HG02610 (cell line): Measurements from ENCODE around the gene ATP6V0C.
"Not testable (repeated sequence)": the region's sequence is repeated elsewhere in the genome, so short reads cannot be mapped to it uniquely, and the experiment has no call there.

Experiments used
- ATAC-seq: cut with Tn5 transposase; IDR thresholded peaks from one replicate; pipeline ENCODE4 v1.9.1; 2021; ENCODE audit warnings: mild to moderate bottlenecking, moderate library complexity; ENCODE audit not compliant: unreplicated experiment

The ATP6V0C gene

DNA sequence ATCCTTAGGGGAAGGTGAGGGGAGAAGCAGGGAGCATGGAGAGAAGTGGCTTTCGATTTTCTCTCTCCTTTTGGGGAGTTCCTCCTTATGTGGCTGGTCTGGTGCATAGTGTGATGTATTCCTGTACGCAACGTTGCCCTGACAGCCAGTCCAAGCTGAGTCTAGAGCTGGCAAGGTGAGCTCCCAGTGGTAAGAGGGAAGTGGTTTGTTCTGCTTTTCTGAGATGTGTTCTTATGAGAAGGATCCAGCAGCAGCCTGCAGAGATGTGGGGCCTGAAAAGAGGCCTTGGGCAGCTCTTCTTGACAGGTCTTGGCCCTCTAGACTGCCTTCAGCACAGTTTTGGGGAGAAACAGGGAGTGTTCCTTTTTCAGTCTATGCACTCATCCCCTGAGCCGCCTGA, 27.2 kb downstream of the ATP6V0C start:
- ATAC-seq: not testable (repeated sequence)

DNA sequence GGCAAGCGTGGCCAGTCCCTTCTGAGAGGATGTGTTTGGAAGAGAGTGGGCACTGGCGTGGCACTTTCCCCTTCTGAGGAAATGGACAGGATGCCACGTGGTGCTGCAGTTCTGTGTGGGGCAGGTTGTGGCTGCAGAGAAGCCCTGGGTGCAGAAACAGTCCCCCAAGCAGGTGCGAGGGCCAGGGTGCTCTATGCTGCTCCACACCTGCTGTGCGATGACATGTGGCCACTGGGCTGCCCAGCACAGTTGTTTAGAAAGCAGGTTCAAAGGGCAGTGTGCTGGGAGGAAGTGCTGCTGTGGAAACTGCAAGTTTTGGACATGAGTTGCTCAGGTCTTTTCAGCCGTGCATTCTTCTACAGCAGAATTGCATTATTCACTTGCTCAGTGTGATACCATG, 27.7 kb downstream of the ATP6V0C start:
- ATAC-seq: not testable (repeated sequence)

DNA sequence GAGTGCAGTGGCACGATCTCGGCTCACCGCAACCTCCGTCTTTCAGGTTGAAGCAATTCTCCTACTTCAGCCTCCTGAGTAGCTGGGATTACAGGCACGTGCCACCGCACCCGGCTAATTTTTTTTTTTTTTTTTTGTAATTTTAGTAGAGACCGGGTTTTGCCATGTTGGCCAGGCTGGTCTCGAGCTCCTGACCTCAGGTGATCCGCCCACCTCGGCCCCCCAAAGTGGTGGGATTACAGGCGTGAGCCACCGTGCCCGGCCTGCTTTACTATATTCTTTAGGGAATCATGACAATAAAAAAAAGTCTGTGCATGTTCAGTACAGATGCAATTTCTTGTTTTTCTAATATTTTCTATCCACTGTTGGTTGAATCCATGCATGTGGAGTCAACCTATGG, 30.0 kb downstream of the ATP6V0C start:
- ATAC-seq: not testable (repeated sequence)

DNA sequence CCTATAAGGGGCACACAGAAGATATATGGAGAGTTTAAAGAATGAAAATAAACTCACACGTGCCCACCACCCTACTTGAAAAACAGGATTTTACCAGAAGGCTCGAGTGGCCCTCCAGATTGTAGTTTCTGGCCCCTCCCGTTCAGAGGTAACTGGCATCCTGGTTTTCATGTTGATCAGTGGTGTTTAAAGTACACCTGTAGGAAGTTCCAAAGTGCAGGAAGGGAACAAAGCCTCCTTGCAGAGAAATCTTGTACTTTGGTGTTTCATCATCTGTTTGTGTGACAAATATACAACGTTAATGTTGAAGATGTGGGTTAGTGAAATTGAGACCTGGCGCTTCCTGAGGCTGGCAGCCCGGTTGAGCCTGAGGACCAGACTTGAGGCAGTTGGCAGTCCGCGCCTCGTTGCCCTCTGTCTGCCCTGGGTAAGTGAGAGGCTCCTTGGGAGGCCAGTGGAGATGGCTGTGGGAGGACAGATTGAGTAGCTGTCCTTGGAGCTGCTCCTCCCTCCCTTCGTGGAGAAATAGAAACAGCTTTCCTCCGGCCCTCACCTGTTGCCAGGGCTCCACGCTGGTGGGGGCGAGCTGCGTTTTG, 36.6 kb downstream of the ATP6V0C start:
- not testable (repeated sequence) for ATAC-seq

DNA sequence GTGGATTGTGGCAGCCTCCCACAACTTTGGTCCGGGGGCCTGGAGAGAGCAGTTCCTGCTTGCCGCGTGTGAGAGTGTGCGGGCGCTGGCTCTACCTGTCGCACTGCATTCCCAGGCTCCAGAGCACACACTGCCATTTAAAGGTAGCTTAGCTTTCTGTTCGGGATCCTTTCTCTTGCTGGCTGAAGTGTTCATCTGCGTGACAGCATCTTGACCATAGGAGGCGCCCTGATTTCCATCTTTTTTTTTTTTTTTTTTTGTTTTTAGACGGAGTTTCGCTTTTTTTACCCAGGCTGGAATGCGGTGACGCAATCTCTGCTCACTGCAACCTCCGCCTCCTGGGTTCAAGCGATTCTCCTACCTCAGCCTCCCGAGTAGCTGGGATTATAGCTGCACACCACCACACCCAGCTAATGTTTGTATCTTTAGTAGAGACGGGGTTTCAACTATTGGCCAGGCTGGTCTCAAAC, 37.7 kb downstream of the ATP6V0C start:
- ATAC-seq: not testable (repeated sequence)

DNA sequence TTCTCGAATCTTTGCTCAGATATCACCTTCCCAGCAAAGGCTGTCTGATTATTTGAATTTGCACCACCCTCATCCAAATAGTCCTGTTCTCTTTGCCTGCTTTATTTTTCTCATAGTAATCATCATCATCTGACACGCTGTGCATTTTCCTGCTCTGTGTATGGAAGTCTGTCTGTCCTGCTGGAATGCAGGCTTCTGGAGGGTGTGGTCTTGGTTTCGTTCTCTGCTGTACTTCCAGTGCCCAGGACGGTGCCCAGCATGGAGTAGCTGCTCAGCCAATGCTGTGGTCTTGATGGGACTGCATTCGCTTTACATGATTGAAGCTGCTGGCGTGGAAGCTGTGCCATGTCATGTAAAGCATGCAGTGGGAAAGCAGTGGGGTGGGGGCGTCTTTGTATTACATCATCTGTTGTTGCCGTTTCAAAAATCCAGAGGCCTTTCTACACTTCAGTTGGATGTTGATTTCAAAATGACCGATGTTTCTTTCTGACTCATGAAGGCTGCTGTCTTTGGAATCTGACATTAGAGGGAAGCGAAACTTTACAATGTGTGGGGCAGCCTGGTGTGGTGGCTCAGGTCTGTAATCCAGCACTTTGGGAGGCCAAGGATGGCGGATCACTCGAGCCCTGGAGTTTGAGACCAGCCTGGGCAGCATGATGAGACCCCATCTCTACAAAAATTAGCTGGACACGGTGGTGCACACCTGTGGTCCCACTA, 41.1 kb downstream of the ATP6V0C start:
- ATAC-seq: not testable (repeated sequence)

DNA sequence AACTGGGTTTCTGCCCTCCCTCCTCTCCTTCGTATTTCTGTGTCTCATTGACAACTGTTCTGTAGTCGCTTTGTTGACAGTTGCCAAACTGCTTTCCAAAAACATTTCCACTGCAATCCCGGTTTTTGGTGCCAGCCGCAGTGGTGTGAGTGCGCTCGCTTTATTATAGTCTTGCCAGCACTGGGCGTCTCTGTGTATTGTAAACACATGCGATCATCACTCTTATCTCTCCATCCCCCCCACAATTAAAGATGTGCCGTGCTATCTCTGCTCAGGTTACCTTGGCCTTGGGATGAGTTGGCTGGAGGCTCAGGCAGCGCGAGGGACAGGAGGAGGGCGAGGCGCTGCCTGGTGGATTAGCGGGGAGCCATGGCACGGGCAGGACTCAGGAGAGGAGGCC, 43.4 kb downstream of the ATP6V0C start:
- not testable (repeated sequence) for ATAC-seq

DNA sequence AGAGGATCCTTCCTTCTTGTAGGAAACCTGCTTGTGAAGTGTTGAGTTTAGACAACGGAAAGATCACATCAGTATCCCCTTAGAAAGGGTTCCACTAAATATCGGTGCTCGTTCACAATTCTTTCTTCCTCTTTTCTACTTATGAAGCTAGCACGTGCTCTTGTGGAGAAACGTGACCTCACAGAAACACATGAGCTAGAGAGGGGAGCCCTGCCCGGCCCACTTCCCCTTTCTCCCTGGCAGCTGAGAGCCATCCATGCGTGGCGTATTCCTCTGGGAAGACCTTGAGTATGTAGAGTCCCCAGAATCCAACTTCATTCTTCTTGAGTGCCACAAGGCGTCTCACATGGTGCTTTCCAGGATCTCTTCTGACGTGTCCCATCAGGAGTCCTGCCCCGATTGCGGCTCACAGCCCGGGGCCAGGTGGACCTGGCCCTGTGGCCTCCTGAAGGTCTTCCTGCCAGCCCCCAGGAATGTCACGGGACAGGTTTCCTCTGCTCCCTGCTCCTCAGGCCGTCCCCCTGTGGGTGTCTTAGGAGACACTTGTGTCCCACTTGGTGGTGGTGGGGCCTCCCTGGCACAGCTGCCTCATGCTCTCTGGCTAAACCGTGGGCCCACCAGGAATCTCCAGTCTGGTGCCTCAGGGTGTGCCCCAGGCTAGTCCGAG, 46.5 kb downstream of the ATP6V0C start:
- ATAC-seq: peak; percentile 61

DNA sequence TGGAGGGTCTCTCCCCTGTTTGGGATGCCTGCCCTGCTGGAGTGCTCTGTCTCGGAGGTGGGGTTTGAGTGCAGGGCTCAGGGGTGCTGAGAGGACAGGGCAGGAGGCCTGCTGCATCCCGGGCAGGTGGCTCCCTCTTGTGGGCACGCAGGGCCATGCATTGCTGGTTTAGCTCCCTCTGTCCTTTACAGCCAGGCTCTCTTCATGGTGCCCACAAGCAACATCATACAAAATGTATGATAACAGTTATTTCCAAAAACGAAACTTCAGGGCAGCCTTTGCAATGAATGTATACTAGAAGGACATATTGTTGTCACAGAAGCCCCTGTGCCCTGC, 47.0 kb downstream of the ATP6V0C start:
- ATAC-seq: peak; percentile 53

DNA sequence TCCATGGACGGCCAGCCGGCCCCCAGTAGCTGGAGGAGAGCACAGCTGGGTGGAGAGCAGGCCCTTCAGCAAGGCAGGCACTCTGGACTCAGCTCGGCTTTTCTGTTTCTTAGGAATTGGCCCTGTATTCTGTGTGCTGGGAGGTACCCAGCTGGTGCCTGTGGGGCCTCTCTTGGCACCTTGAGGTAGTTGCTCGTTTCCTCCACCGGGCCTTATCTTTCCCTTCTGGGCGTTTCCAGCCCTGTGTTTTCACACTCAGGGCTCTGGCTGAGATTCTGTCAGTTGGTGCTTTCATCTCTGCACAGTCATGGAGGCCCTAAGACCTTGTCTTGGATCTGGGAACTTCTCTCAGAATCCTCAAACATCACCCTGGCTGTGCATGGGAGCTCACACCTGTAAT, 53.8 kb downstream of the ATP6V0C start:
- not testable (repeated sequence) for ATAC-seq

DNA sequence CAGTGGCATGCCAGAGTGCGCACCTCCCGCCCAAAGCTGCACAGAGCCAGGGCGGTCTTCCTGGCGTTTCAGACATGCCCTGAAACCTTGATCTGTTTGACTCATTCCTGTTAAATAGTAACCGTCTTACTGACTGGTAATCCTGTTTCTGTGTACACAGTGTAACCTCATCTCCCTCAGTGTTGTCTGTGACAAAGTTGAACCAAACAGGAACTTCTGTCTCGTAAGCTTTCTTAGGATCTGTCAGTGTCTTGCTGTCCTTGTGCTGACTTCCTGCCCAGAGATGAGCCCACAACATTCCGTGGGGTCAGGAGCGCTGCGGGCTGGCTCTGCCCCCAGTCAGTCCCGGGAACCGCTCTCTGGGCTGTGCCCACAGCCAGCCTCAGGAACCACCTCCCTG, 54.8 kb downstream of the ATP6V0C start:
- ATAC-seq: not testable (repeated sequence)
